ENCODE data around the gene DPH2. TPM values are rescaled to one million over a fixed set of nuclear protein-coding genes. Genes with fewer than 3 reads are reported as not detected.

Gene DPH2
- total and polyA plus RNA-seq, 4 experiments from 2014 or later: 25.5 to 33.1 (median 28.8) TPM

DNA sequence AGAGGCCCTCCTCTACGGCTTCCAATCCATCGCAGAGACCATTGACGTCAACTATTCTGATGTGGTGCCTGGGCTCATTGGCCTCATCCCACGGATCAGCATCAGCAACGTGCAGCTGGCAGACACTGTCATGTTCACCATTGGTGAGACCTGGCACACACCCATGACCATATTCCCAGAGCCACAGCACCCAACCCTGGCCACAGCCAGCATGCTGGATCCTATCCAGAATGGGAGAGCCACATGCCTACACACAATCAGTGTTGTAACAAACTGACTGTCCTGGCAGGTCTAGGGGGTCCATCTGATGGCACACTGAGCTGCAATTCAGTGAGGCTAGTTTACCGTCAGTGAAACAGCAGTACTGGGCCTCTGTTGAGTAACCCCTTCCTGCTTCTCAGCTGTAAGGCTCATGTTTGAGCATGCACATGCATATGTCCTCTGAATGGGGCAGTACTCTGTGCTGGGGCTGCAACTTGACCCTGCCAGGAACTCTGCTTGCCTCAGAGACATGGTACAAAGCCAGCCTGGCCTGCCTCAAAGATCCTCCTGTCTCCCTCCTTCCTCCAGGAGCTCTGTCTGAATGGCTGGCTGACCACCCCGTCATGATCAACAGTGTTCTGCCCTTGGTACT is 12.3 kb upstream of the DPH2 start:
- Mint-ChIP-seq H3K4me3 (no peak overlapping the region), H3K4me1 (peaks cover 0 to 6% (median 3%) of the 10 kb centered on the region in 4 donors), H3K27ac (peak overlapping the region in 1 of 7 donors; percentile 30), H3K9me3 (no peaks in the 10 kb centered on the region), H3K27me3 (no peaks in the 10 kb centered on the region), H3K36me3 (peaks cover 28 to 35% of the 10 kb centered on the region in 2 donors)
- no peaks in the 10 kb centered on the region for H3K36me3 ChIP-seq (ENCODE audit: insufficient read depth, low read length)
- H3K9me3 ChIP-seq (ENCODE audit: control insufficient read depth in 1 of 2, low read length in 2 of 2): no peaks in the 10 kb centered on the region
- DNase-seq: no peak
- H3K4me1 ChIP-seq (ENCODE audit: insufficient read depth, low read length): no peaks in the 10 kb centered on the region
- ChIA-PET POLR2A (ENCODE audit: partially characterized antibody) (interaction anchor here (1.5 kb wide), 1 partner anchor 10 kb away, joined by 3 read pairs; the partner anchor contains the start of gene IPO13), CTCF (ENCODE audit: partially characterized antibody) (interaction anchor here (1.0 to 2.4 kb wide), 2 partner anchors 23 to 48 kb away, joined by 3 to 6 read pairs; no protein-coding TSS in a partner anchor)
- no peak overlapping the region for H3K4me3 ChIP-seq (ENCODE audit: low read length in 2 of 2)
- no peak overlapping the region for H3K27ac ChIP-seq (ENCODE audit: low read depth, low read length)
- H3K27me3 ChIP-seq (ENCODE audit: insufficient read depth, low read length): no peaks in the 10 kb centered on the region
- intact Hi-C loops (cut with micrococcal nuclease): no loop called here

DNA sequence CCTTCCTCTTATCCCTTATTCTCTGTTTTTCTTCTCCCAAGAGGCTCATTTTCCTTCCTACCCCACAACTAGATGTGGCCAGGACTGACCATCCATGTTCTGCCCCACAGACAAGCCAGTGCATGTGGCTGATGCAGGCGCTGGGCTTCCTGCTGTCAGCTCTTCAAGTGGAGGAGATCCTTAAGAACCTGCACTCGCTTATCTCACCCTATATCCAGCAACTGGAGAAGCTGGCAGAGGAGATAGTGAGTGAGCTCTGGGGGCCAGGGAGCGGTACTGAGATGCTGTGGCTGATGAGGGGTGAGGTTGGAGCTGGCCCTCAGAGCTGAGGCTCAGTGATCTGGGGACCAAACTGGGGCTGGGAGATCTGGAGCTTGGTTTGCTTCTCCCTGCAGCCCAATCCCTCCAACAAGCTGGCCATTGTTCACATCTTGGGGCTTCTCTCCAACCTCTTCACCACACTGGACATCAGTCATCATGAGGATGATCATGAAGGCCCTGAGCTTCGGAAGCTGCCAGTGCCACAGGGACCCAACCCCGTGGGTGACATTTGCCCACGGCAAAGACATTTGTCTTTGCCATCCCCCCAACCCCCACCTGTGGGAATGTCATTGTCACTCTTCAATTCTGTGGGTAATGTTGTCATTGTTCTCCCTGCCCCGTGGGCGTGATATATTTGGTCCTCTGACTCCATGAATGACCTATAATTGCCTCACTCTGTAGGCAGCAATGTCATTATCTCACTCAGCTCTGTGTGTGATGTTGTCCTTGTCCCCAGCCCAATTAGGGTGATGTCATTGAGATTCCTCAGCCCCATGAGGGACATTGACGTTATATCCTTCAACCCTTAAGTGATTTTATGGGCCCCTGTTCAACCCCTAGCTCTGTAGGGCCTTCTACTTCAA is 11.2 kb upstream of the DPH2 start:
- POLR2A ChIA-PET (ENCODE audit: partially characterized antibody): interaction anchor here (1.5 kb wide), 1 partner anchor 12 kb away, joined by 3 read pairs; the partner anchor contains the start of gene IPO13
- H3K9me3 ChIP-seq (ENCODE audit: control insufficient read depth in 1 of 2, low read length in 2 of 2): no peaks in the 10 kb centered on the region
- H3K36me3 ChIP-seq (ENCODE audit: insufficient read depth, low read length): no peaks in the 10 kb centered on the region
- H3K36me3 Mint-ChIP-seq: peaks cover 31 to 39% of the 10 kb centered on the region in 2 donors
- H3K27ac ChIP-seq (ENCODE audit: low read depth, low read length): no peak overlapping the region
- H3K4me3 Mint-ChIP-seq: no peak overlapping the region
- H3K9me3 Mint-ChIP-seq: no peaks in the 10 kb centered on the region
- CTCF ChIA-PET (ENCODE audit: partially characterized antibody): interaction anchor here (1.0 to 2.4 kb wide), 3 partner anchors 24 to 47 kb away, joined by 3 to 6 read pairs (median 3); no protein-coding TSS in a partner anchor
- intact Hi-C loops (cut with micrococcal nuclease): no loop called here
- peaks cover 0 to 6% (median 3%) of the 10 kb centered on the region in 4 donors for H3K4me1 Mint-ChIP-seq
- H3K4me1 ChIP-seq (ENCODE audit: insufficient read depth, low read length): no peaks in the 10 kb centered on the region
- no peak overlapping the region for H3K4me3 ChIP-seq (ENCODE audit: low read length in 2 of 2)
- no peaks in the 10 kb centered on the region for H3K27me3 Mint-ChIP-seq
- no peaks in the 10 kb centered on the region for H3K27me3 ChIP-seq (ENCODE audit: insufficient read depth, low read length)
- H3K27ac Mint-ChIP-seq: peak overlapping the region in 1 of 7 donors; percentile 51
- no peak for DNase-seq

DNA sequence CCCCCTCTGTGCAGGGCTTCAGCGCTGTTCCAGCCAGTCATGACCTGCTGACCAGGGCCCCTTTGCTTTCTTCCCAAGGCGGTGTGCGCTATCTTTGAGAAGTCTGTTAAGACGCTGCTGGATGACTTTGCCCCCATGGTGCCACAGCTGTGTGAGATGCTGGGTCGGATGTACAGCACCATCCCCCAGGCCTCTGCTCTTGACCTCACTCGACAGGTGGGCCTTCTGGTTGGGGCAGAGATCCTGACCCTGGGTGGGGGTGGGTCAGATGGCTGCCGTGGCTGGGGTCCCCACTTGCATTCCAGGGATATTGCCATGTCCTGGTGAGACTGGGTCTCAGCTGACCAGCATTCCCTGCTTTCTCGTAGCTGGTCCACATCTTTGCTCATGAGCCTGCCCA is 9.0 kb upstream of the DPH2 start:
- H3K36me3 ChIP-seq (ENCODE audit: insufficient read depth, low read length): no peaks in the 10 kb centered on the region
- POLR2A ChIA-PET (ENCODE audit: partially characterized antibody): no interaction called here
- intact Hi-C loops (cut with micrococcal nuclease): no loop called here

DNA sequence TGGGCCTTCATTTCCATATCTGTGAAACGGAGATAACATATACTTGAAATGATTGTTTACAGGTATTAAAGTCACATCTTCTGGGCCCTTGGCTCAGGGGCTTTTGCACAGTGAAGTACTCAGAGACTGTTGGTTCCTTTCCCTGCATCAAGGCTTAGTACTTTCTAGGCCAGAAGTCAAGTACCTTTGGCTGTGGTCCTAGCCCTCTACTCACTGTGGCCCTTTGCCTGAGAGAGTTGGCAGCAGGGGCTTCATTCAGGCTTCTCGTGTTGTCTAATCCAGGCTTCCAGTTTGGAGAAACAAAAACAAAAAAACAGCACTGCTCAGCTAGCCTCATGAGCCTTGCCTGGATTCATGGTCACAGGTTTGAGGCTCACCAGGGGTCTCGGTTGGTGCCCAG is 8.1 kb upstream of the DPH2 start:
- no peaks in the 10 kb centered on the region for H3K9me3 ChIP-seq (ENCODE audit: control insufficient read depth in 1 of 2, low read length in 2 of 2)
- DNase-seq: no peak
- Mint-ChIP-seq H3K27me3 (no peaks in the 10 kb centered on the region), H3K27ac (no peak overlapping the region), H3K36me3 (peaks cover 31 to 38% of the 10 kb centered on the region in 2 donors), H3K9me3 (no peaks in the 10 kb centered on the region), H3K4me3 (no peak overlapping the region), H3K4me1 (no peaks in the 10 kb centered on the region)
- ChIA-PET POLR2A (ENCODE audit: partially characterized antibody) (no interaction called here), CTCF (ENCODE audit: partially characterized antibody) (interaction anchor here (0.6 kb wide), 1 partner anchor 164 kb away, joined by 3 read pairs; no protein-coding TSS in a partner anchor)
- no peak overlapping the region for H3K27ac ChIP-seq (ENCODE audit: low read depth, low read length)
- H3K4me1 ChIP-seq (ENCODE audit: insufficient read depth, low read length): no peaks in the 10 kb centered on the region
- no peaks in the 10 kb centered on the region for H3K27me3 ChIP-seq (ENCODE audit: insufficient read depth, low read length)
- no peaks in the 10 kb centered on the region for H3K36me3 ChIP-seq (ENCODE audit: insufficient read depth, low read length)
- no peak overlapping the region for H3K4me3 ChIP-seq (ENCODE audit: low read length in 2 of 2)
- intact Hi-C loops (cut with micrococcal nuclease): no loop called here

More for the DNA sequence above, 9.0 kb upstream of the DPH2 start:
- Mint-ChIP-seq H3K4me1 (no peaks in the 10 kb centered on the region), H3K4me3 (no peak overlapping the region), H3K36me3 (peaks cover 31 to 38% of the 10 kb centered on the region in 2 donors), H3K27ac (no peak overlapping the region), H3K27me3 (no peaks in the 10 kb centered on the region), H3K9me3 (no peaks in the 10 kb centered on the region)
- H3K9me3 ChIP-seq (ENCODE audit: control insufficient read depth in 1 of 2, low read length in 2 of 2): no peaks in the 10 kb centered on the region
- no peaks in the 10 kb centered on the region for H3K4me1 ChIP-seq (ENCODE audit: insufficient read depth, low read length)
- no peak overlapping the region for H3K27ac ChIP-seq (ENCODE audit: low read depth, low read length)
- no peak overlapping the region for H3K4me3 ChIP-seq (ENCODE audit: low read length in 2 of 2)
- CTCF ChIA-PET (ENCODE audit: partially characterized antibody): no interaction called here
- no peak for DNase-seq
- H3K27me3 ChIP-seq (ENCODE audit: insufficient read depth, low read length): no peaks in the 10 kb centered on the region

DNA sequence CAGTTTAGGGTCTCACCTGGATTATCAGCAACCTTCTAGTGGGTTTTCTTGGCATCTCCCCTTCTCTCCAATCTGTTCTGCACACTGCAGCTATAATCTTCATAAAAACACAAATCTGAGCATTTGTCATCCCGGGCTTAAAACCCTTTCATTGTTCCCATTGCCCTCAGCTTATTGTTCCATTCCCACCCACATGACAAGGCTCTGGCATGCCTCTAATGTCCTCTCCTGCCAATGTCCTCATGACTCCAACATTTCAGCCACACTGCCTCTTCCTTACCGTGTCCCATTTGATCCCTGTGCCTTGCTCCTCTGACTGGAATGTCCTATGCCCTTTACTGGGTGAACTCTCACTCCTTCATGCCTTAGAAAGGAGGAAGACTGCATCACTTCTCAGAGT is 7.5 kb upstream of the DPH2 start:
- no peak for DNase-seq
- H3K4me1 ChIP-seq (ENCODE audit: insufficient read depth, low read length): no peaks in the 10 kb centered on the region
- H3K36me3 ChIP-seq (ENCODE audit: insufficient read depth, low read length): no peaks in the 10 kb centered on the region
- no peaks in the 10 kb centered on the region for H3K4me1 Mint-ChIP-seq
- ChIA-PET CTCF (ENCODE audit: partially characterized antibody) (interaction anchor here (0.6 kb wide), 1 partner anchor 164 kb away, joined by 3 read pairs; no protein-coding TSS in a partner anchor), POLR2A (ENCODE audit: partially characterized antibody) (no interaction called here)
- no peaks in the 10 kb centered on the region for H3K9me3 ChIP-seq (ENCODE audit: control insufficient read depth in 1 of 2, low read length in 2 of 2)
- no peak overlapping the region for H3K27ac ChIP-seq (ENCODE audit: low read depth, low read length)
- no peak overlapping the region for H3K27ac Mint-ChIP-seq
- H3K9me3 Mint-ChIP-seq: no peaks in the 10 kb centered on the region
- no peak overlapping the region for H3K4me3 ChIP-seq (ENCODE audit: low read length in 2 of 2)
- H3K36me3 Mint-ChIP-seq: peaks cover 27 to 33% of the 10 kb centered on the region in 2 donors
- intact Hi-C loops (cut with micrococcal nuclease): no loop called here
- H3K27me3 ChIP-seq (ENCODE audit: insufficient read depth, low read length): no peaks in the 10 kb centered on the region
- no peak overlapping the region for H3K4me3 Mint-ChIP-seq
- no peaks in the 10 kb centered on the region for H3K27me3 Mint-ChIP-seq

DNA sequence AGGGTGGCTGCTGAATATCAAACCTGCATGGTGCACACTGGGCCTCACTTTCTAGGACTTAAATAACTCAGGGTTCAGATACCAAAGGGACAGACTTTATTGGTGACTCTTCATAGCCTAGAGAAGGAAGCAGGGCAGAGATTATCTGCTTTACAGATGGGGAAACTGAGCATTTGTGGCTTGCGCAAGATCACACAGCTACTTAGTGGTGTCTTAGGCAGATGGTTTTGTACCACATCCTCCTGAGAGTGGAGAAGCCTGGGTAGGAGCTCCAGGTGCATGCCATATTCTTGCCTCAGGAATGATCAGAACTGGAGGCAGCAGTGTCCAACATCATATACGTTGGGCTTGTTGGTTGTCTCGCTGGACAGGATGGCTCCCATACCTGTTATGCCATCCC is 6.8 kb upstream of the DPH2 start:
- peaks cover 23 to 30% of the 10 kb centered on the region in 2 donors for H3K36me3 Mint-ChIP-seq
- ChIA-PET CTCF (ENCODE audit: partially characterized antibody) (no interaction called here), POLR2A (ENCODE audit: partially characterized antibody) (no interaction called here)
- DNase-seq: no peak
- Histone ChIP-seq H3K4me3 (ENCODE audit: low read length in 2 of 2) (no peak overlapping the region), H3K36me3 (ENCODE audit: insufficient read depth, low read length) (no peaks in the 10 kb centered on the region), H3K27me3 (ENCODE audit: insufficient read depth, low read length) (no peaks in the 10 kb centered on the region), H3K9me3 (ENCODE audit: control insufficient read depth in 1 of 2, low read length in 2 of 2) (no peaks in the 10 kb centered on the region), H3K27ac (ENCODE audit: low read depth, low read length) (no peak overlapping the region), H3K4me1 (ENCODE audit: insufficient read depth, low read length) (no peaks in the 10 kb centered on the region)
- H3K4me1 Mint-ChIP-seq: no peaks in the 10 kb centered on the region
- no peaks in the 10 kb centered on the region for H3K27me3 Mint-ChIP-seq
- no peak overlapping the region for H3K4me3 Mint-ChIP-seq
- H3K27ac Mint-ChIP-seq: no peak overlapping the region
- H3K9me3 Mint-ChIP-seq: no peaks in the 10 kb centered on the region
- intact Hi-C loops (cut with micrococcal nuclease): no loop called here

DNA sequence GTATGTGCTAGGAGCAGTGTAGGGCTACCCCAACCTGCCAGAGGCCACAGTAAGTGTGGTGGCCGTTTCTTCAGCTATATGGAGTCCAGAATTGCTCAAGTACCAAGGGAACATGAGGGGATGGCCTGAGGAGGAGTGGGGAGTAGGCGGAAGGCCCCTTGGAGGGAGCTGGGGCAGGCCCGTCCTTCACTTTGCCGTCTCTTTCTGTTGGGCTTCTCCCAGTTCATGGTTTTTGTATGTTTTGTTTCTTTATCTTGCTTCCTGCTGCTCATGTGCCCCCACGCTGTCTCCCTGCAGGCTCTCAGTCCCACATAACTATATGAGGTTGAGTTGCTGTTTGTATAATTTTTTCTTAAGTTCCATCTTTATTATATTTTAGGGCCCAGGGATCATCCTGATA is 5.9 kb upstream of the DPH2 start:
- H3K4me1 Mint-ChIP-seq: peaks cover 0 to 1% (median 0%) of the 10 kb centered on the region in 4 donors
- H3K27ac Mint-ChIP-seq: no peak overlapping the region

More for the DNA sequence above, 5.9 kb upstream of the DPH2 start:
- no peaks in the 10 kb centered on the region for H3K9me3 Mint-ChIP-seq
- no peak overlapping the region for H3K4me3 Mint-ChIP-seq
- Histone ChIP-seq H3K4me3 (ENCODE audit: low read length in 2 of 2) (no peak overlapping the region), H3K4me1 (ENCODE audit: insufficient read depth, low read length) (no peaks in the 10 kb centered on the region), H3K27ac (ENCODE audit: low read depth, low read length) (no peak overlapping the region), H3K9me3 (ENCODE audit: control insufficient read depth in 1 of 2, low read length in 2 of 2) (no peaks in the 10 kb centered on the region), H3K27me3 (ENCODE audit: insufficient read depth, low read length) (no peaks in the 10 kb centered on the region), H3K36me3 (ENCODE audit: insufficient read depth, low read length) (no peaks in the 10 kb centered on the region)
- intact Hi-C loops (cut with micrococcal nuclease): no loop called here
- POLR2A ChIA-PET (ENCODE audit: partially characterized antibody): interaction anchor here (1.0 to 1.6 kb wide), 2 partner anchors 11 to 85 kb away, joined by 3 to 4 read pairs; partner anchors contain the start of gene ATP6V0B
- no peak for DNase-seq
- CTCF ChIA-PET (ENCODE audit: partially characterized antibody): no interaction called here
- no peaks in the 10 kb centered on the region for H3K27me3 Mint-ChIP-seq
- H3K36me3 Mint-ChIP-seq: peaks cover 15 to 21% of the 10 kb centered on the region in 2 donors

All from CD4-positive, alpha-beta memory T cell (primary cell).